Measurements from ENCODE around the gene AP4M1. TPM values are rescaled to one million over a fixed set of nuclear protein-coding genes. Genes with fewer than 3 reads are reported as not detected.
A peak's percentile ranks its signal among the peaks of the same experiment; 100 is the strongest.

AP4M1 gene
- total and polyA plus RNA-seq, 10 of the 15 experiments (the other 5 are each of a cell fraction or from before 2014, with no cell fraction given) = 0.77 to 16.1 (median 13.0) TPM

DNA sequence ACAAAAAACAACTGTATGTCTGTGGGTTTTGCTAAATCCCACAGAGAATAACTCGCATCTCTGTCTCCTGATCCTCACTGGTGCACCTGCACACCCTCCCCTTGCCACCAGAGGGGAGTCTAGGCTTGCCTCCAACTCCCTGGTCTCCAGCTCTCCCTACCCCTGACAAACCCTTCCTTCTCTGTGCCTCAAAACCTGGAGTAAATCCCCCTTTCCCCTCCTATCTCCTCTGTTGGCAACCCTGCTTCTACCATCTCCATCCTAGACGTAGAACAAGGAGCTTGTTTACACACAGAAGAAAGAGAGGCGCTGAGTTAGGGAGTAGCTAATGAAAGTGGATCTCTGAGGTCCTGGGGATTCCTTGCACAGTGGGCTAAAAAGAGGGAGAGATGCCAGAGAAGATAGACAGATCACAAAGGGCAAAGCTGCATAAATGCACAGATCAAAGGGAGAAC, 31.3 kb downstream of the AP4M1 start (continued):
- TF ChIP-seq TCF12 (IDR thresholded peaks at IDR 0.05; ENCODE audit: low read depth, low read length) (0 out of 2 replicates have a peak, but pooled peaks have one; percentile 33), SIX5 (IDR thresholded peaks at IDR 0.05; ENCODE audit: low read depth, low read length, severe bottlenecking) (no peak), CUX1 (IDR thresholded peaks at IDR 0.05; ENCODE audit: insufficient replicate concordance, low read depth, low read length) (no peak), POU2F2 (IDR thresholded peaks at IDR 0.05; ENCODE audit: borderline replicate concordance, low read depth, low read length) (no peak), NFXL1 (IDR thresholded peaks at IDR 0.05; ENCODE audit: borderline replicate concordance) (no peak), POLR2A (IDR thresholded peaks at IDR 0.05; ENCODE audit: low read depth, low read length) (no peak), RUNX3 (IDR thresholded peaks at IDR 0.05; ENCODE audit: low read length) (0 out of 2 replicates have a peak, but pooled peaks have one; percentile 7), ZNF274 (IDR thresholded peaks at IDR 0.05; ENCODE audit: insufficient read depth, insufficient read length) (no peak), NFYA (IDR thresholded peaks at IDR 0.05; ENCODE audit: borderline replicate concordance, low read depth, low read length) (no peak), MEF2A (IDR thresholded peaks at IDR 0.05; ENCODE audit: insufficient read depth, low read depth, low read length) (no peak), SKIL (IDR thresholded peaks at IDR 0.05; ENCODE audit: low read depth, poor library complexity, severe bottlenecking) (peak; percentile 26), TBL1XR1 (IDR thresholded peaks at IDR 0.05; ENCODE audit: low read depth, low read length) (no peak), YY1 (IDR thresholded peaks at IDR 0.05; ENCODE audit: low read depth, low read length) (0 out of 2 replicates have a peak, but pooled peaks have one; percentile 29), RAD21 (IDR thresholded peaks at IDR 0.05; ENCODE audit: insufficient read depth, low read depth, low read length) (peak; percentile 96), IKZF1 (conservative IDR thresholded peaks at IDR 0.05) (peak; percentile 32; the same call in 1 of the 2 replicates), CHD4 (IDR thresholded peaks at IDR 0.05) (no peak), NBN (IDR thresholded peaks at IDR 0.05) (peak; percentile 84), SMAD5 (IDR thresholded peaks at IDR 0.05; ENCODE audit: low read depth) (no peak), PAX8 (IDR thresholded peaks at IDR 0.05) (no peak), FOXM1 (IDR thresholded peaks at IDR 0.05; ENCODE audit: low read depth, low read length) (no peak)
- TF ChIP-seq, protein P1, sequence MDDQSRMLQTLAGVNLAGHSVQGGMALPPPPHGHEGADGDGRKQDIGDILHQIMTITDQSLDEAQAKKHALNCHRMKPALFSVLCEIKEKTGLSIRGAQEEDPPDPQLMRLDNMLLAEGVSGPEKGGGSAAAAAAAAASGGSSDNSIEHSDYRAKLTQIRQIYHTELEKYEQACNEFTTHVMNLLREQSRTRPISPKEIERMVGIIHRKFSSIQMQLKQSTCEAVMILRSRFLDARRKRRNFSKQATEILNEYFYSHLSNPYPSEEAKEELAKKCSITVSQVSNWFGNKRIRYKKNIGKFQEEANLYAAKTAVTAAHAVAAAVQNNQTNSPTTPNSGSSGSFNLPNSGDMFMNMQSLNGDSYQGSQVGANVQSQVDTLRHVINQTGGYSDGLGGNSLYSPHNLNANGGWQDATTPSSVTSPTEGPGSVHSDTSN (IDR thresholded peaks at IDR 0.05; ENCODE audit: insufficient replicate concordance, low read depth, low read length) = no peak
